ENCODE data around the gene ARHGEF17.

Gene ARHGEF17

DNA sequence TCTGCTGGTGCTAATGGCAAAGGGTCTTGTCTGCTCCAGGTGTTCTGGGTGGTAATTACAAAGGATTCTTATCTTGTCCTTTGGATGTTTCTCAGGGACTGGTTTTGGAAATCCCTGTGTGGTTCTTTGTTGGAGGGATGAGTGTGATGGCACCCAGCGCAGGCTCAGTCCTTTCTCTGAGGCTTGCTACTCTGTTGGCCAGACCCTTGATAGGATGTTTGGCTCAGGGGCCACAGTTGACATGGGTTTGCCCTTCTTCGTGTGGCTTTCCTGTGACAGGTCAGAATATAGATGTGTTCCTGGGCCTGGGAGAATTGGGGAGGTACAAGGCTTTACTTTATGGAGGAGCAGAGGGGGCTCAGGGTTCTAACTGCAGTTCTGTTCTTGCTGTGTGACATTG is 4.0 kb downstream of the ARHGEF17 start:
- no peak overlapping the region for H3K27ac ChIP-seq
- no peak for DNase-seq (ENCODE audit: low read depth, low spot score)

DNA sequence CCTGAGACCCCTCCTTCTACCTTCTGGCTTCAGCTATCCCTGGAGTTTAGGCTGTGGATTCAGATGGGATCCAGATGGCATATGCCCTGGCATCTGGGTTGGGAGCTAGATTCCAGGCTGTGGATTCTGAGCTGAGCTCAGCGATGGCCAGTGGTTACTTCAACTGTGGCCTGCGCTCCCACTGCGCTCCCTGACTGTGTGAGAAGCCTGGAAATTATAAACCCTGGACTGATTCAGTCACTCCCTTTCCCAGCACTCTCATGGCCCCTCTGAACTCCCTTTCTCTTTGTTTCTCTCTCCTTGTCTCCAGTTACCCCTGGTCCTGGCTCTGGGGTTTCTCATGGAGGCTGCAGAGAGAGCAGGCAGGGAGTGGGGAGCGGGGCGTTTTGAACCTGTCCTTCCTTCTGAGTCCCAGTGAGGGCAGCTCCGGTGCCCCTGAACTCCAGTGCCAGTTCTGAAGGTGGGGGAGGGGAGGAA is 4.8 kb downstream of the ARHGEF17 start:
- no peak overlapping the region for H3K27ac ChIP-seq
- no peak for DNase-seq (ENCODE audit: low read depth, low spot score)

DNA sequence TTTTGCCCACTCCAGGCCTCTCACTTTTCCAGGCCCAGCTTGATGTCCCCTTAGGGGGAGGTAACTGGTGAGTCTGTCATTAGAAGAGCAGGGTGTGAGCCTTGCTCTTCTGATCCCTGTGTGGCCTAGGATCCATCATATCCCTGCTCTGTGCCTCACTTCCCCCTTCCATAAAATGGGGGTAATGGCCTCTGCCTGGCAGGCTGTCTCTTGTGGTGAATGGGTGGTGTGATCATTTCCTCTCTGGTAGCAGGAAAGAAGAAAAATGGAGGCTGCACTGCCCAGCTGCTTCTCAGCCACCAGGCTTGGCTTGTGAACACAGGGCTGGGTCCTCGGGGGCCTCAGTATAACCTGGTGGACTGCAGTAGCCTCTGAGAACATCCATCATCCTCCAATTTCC is 5.6 kb downstream of the ARHGEF17 start:
- DNase-seq (ENCODE audit: low read depth, low spot score): no peak
- H3K27ac ChIP-seq: no peak overlapping the region

DNA sequence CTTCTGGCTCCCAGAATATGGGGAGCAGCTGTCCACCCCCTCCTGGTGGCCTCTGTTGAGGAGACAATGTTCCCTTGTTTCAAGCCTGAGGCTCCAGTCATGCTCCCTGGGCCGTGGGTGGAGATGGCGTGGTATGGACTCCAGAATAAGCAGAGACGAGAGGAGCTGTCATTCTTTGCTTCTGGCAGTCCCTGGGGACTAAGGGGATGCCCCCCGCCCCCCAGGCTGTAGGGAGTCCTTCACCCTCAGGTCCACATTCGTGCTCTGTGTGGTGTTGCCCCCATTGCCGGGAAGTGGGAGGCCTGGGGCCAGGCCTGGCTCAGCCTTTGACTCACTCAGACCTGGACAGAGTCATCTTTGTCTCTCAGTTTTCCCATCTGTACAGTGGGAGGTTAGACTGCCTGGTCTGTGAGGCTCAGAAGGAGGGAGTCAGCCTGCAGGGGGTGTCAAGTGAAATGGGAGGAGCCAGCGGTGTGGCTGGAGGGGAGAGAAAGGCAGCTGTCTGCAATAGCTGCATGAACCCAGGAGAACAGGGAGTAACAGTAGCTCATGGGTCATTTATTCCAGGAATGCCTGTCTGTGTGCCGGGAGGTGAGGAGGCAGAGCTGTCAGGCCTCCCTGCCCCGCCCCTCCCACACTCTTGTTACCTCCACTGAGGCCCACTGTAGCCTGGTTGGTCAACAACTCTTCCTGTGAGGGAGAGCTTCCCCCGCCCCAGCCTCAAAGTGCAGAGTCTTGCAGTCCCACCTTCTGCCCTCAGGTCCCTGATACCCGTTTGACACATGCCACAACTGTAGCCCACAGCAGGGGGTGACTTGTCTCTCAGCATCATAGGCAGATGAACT is 6.3 kb downstream of the ARHGEF17 start:
- DNase-seq (ENCODE audit: low read depth, low spot score): no peak
- no peak overlapping the region for H3K27ac ChIP-seq

DNA sequence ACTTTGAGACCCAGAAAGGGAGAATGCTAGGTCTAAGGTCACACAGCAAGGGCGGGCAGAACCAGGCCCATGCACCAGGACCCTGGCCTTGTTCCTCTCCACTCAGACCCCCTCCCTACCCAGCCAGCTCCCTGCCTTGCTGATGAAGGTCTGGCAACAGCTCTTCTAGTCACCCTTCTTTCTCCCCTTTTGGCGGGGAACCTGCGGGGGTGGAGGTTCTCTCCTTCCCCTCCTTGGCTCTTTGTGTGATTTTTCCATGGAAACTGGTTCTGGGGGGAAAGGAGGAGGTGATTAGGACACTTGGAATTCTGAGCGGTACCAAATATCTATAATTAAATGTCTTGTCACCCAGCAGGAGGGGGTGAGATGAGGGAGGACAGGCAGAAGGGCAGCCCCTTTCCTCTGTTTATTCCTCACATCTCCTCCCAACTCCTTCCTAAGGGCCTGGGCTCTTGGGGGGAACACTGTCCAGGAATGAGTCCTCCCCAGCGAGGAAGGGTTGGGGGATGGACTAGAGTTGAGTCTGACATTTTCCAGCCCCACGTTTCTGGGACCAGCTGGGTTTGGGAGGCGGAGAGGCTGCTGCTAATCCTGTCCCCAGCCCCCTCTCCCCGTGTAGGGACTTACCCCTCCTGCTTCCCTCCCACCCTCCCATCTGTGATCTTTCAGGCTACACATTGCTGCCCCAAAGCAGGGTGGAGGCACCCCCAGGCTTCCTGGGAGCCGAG is 7.4 kb downstream of the ARHGEF17 start:
- DNase-seq (ENCODE audit: low read depth, low spot score): no peak
- H3K27ac ChIP-seq: no peak overlapping the region

DNA sequence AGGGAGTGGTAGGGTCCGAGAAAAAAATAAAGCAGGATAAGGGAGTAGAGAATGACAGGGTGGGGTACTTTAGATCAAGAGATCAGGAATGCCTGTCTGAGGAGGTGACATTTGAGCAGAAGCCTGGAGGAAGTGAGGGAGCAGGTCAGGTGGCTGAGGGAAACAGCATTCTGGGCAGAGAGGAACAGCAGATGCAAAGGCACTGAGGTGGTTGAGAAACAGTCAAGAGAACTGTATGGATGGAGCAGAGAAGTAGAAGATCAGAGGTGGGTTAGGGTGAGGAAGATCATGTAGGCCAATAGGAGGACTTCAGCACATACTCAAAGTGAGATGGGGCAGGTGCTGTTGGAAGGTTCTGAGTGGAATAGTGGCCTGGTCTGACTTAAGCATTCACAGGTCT is 8.3 kb downstream of the ARHGEF17 start:
- DNase-seq (ENCODE audit: low read depth, low spot score): no peak
- no peak overlapping the region for H3K27ac ChIP-seq

DNA sequence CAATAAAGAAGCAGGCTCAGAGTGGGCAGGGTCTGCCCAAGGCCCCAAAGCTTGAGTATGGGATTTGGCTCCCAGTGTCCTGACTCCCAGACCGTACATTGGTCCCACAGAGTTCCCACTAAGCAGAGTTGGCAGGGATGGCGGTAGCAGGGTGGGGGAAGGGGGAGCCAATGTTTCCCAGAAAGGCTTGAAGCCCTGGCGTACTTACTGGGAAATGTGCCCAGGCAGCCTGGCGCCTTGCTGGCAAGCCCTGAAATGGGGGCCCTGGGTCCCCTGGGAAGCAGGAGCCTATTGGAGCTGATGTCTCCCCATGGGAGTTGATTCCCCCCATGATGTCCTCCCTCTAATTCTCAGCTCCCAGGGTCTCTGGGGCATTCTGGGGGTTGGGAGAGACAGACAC is 9.3 kb downstream of the ARHGEF17 start:
- no peak overlapping the region for H3K27ac ChIP-seq
- no peak for DNase-seq (ENCODE audit: low read depth, low spot score)

DNA sequence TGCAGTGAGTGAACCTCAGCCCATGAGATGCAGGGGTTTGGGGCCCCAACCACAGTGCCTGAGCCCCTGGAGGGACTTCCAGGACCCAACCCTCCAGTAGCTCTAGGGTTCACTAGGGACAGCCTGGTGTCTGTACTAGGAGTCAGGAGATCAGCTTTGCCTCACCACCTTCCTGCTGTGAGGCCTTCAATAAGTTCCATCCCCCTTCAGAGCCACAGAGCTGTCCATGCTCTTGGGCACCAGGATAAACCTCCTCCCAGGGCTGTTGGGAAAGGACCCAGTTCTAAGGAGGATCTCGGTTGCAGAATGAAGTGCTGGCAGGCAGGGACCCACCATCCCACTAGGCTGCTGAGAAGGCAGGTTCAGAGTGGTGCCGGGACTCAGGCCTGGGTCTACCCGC is 9.7 kb downstream of the ARHGEF17 start:
- H3K27ac ChIP-seq: no peak overlapping the region
- DNase-seq (ENCODE audit: low read depth, low spot score): no peak

DNA sequence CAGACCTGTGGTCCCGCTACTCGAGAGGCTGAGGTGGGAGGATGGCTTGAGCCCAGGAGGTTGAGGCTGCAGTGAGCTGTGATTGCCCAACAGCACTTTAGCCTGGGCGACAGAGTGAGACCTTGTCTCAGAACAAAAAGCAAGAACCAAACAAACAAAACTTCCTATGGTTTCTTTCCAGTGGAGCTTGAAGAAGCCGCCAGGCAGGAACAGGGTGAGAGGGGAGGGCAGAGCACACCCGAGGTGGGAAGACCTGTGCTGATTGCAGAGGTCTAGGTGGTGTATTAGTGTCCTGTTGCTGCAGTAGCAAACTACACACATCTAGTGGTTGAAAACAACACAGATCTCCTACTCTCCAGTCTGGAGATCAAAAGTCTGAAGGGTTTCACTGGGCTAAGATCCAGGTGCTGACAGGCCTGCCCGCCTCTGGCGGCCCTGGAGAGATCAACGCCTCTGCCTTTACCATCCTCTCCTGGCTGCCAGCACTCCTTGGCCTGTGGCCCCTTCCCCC is 10.5 kb downstream of the ARHGEF17 start:
- H3K27ac ChIP-seq: no peak overlapping the region
- DNase-seq (ENCODE audit: low read depth, low spot score): no peak

DNA sequence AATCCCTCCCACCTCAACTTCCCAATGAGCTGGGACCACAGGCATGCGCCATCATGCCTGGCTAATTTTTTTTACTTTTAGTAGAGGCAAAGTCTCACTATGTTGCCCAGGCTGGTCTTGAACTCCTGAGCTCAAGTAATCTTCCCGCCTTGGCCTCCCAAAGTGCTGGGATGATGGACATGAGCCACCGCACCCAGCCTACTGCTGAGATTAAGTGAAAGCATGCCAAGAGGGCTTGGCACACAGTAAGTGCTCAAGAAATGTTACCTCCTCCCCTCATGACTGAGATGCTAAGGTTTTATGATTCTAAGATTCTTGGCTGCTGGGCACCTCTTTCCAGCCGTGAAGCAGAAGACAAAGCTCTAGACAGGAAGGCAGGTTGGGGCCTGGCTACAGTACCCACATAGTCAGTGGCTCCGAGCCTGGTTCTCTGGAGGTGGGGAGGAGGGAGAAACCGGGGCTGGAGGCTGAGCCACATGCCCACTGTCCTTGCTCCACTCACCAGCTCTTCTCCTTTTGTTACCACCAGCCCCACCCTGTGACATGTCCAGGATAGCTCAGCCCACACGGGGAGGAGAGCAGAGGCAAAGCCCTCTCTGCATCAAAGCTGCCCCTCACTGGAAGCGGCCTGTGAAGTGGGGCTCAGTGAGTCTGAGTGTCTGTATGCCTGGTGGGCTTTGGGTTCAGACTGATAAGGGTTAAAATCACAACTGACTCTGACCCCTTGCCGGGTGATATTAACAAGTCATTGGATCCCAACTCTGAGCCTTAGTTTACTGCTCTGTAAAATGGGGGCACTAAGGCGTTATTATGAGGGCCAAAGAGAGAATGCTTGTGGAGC is 12.9 kb downstream of the ARHGEF17 start:
- no peak for DNase-seq (ENCODE audit: low read depth, low spot score)
- H3K27ac ChIP-seq: no peak overlapping the region

DNA sequence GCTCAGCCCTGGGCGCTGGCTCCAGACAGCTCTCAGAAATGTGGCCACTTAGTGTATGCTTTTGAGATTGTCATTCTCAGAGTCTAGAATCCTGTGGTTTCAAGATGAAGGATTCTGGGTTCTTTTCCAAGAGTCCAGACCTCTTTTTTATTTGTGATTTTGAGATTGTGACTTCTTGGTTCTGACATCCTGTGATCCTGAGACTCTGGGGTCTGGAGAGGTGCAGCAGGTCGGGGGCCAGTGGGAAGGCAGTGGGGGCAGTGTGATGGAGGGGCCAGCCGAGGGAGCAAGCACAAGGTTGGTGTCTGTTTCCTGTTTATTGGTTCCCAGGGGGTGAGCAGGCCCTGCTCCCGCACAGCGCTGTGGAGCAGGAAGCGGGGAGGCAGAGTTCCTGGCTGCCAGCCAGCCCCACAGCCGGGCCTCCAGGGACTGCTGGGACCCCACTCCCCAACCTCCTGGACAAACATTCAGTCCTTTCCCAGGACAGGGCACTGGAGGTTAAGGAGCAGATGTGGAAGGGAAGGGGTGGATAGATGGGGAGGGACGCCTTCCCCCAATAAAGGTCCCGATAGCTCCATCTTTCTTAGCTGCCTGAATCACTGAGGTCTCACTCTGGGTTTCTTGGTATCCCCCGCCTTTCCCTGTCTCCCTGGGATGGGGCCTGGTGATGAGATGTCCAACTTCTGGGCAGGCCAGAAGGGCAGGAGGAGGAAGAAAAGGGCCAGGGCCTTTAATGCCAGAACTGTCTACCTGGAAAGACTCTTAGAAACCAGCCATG is 13.7 kb downstream of the ARHGEF17 start:
- H3K27ac ChIP-seq: no peak overlapping the region
- DNase-seq (ENCODE audit: low read depth, low spot score): no peak

DNA sequence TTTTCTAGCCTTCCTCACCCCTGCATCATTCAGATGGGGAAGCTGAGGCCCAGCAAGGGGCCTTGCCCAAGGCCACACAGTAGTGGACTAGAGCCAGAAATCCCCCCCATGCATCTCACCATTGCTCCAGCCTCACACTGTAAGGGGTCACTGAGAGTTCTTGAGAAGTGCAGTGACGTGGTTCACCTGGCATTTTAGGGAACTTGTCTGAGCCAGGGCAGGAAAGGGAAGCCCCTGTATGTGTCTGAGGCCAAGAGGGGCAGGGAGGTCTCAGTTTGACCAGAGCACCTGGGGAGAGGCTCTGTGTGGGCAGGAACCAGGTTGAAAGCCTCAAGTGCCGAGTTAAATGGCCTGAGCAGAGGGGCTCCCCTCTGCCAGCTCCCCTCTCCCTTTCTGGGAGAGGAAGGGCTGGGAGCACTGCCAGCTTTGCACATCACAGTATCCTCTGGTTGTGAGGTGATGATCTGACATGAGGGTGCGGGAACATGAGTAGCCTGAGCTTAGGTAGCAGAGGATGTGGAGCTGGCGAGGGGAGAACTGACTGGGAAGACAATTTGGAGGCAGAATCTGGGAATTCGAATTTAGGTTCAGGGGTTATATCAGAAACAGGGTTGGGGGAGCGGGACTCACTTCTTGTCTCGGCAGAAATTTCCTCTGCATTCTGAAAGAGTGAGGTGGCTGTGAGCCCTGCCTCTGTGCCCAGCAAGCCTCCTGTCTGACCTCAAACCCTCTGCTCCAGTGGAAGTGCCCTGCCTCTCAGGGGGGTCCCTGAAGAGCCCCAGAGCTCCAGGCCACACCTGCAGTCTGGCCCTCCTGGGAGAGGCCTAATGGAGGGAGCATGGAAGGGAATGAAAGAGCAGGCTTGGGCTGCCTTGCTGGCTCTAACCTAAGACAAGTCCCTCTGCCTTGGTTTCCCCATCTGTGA is 14.6 kb downstream of the ARHGEF17 start:
- no peak overlapping the region for H3K27ac ChIP-seq
- no peak for DNase-seq (ENCODE audit: low read depth, low spot score)

DNA sequence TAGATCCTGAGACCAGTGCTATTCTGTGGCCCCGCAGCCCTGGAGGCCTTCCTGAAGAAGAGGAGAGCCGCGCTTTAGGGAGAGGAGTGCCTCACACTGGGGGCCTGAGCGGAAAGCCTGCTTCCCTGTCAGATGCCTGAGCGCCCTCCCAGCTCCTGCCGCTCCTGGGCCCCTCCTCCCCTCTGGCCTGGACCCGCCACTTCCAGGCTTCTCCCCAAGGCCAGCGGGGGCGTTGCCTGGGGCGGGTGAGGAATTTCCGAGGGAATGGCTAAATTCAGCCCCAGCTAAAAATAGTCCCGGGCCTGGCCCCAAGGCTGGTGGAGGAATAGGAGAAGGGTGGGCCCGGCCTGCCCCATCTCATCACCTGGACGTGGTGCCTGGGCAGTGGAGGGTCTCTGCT is 15.4 kb downstream of the ARHGEF17 start:
- no peak overlapping the region for H3K27ac ChIP-seq
- DNase-seq (ENCODE audit: low read depth, low spot score): no peak

DNA sequence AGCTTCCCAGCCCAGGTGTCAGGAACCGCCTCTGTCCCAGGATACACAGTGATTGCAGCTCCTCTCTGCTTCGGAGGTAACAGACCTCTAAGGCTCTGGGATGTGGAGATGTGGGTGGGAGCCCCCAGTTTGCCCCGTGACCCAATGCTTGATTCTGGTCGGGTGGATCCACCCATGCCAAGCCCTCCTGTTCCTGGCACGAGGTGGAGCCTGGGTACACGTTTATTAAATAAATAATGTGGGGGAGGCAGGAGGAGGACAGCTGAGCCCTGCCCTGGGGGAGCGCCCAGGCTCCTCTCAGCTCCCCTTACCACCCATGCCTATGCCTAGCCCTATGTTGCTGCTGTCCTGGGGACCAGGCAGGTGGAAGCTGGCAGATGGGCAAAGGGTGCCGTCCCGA is 16.0 kb downstream of the ARHGEF17 start:
- DNase-seq (ENCODE audit: low read depth, low spot score): no peak
- H3K27ac ChIP-seq: no peak overlapping the region

DNA sequence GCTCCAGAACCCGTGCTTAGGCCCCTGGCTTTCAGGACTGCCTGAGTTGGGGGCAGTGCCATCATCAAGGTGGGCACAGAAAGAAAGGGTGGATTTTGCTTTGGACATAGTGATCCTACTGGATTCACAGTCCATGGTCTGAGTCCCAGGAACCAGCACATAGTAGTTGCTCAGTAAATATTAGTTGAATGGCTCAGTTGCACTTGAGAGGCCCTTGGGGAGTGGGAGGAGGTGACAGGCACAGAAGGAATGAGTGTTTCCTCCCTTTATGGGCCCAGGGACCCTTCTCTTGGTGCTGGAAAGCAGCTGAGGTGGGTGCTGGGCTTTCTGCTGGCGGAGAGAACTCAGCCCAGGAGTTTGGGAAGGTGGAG is 16.6 kb downstream of the ARHGEF17 start:
- no peak for DNase-seq (ENCODE audit: low read depth, low spot score)
- no peak overlapping the region for H3K27ac ChIP-seq

DNA sequence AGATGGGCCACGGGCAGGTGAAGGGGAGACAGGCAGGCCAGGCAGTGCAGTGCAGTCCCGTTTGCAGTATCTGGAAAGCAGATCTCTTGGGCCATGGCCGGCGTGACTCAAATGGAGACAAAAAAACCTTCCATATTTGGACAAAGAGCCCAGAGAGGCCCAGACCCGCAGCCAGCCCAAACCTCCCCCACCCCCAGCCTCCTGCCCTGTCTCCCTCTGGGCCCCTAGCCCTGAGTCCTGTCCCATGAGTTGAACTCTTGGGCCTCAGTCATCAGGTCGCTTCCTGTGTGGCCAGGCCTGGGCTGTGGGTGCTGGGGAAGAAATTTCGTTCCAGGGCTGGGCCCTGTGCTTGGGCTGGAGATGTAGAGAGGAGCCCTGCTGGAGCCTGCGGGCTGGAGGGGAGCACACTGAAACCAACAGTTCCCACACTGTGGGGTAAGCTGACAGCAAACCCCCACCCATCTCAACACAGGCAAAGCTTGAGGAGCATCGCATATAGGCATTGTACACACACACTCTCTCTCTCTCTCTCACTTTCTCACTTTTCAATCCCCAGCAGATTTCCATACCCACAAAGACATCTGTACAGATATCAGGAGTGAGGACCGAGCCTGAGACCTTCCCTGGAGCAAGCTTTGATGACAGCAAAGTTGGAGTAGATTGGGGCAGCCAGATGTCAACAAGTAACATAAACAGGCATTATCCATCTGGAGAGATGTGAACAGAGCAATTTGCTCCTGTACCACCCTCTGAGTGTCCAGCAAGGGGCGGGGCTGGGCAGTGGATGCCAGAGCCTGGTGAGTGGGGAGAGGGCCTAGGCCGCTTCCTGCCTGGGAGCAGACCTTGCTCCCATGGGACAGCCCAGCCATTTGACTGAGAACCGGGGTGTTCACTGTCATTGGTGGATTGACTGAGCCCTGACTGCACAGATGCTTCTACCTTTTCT is 17.2 kb downstream of the ARHGEF17 start:
- DNase-seq (ENCODE audit: low read depth, low spot score): no peak
- no peak overlapping the region for H3K27ac ChIP-seq

DNA sequence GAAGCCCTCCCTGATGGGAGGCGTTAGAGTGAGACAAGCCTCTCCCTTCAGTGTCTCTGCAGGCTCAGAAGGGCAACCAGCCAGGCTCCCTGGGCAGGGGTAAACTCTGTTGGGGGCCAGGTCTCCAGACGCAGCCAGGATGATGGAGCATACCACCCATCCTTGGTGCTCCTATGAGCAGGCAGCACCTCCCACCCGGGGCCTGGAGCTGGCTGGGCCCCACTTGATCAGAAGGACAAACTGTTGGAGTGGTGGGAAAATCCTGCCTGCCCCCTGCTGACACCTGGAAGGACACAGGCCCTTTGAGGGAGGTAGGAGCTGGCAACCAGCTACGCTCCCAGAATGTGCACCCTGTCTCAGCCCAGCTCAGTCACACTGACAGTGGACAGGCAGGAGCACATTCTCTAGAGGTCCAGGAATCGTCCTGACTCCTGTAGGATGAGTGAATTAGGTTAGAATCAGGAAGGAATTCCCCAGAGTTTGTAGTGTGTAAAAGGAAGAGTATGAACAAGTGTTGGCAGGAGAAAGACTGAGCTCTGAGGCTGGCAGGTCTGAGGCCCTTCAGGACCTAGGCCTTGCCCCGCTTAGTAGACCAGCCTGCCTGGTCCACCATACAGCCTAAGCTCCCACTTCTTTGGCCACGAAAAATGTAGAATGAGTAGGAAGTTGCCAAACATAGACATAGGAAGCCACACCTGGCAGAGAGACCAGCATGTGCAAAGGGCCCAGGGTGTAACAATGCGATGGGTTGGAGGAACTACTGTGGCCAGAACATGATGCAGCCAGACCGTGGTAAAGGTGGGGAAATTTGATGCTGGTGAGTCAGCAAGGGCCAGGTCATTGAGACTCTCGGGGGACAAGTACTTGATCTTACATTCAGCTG is 19.1 kb downstream of the ARHGEF17 start:
- H3K27ac ChIP-seq: peak overlapping the region; percentile 37
- DNase-seq (ENCODE audit: low read depth, low spot score): no peak

Measured in epithelial cell of prostate (primary cell).